PC-9 (cell line): ENCODE results near the gene KASH5. TPM values are rescaled to one million over a fixed set of nuclear protein-coding genes. Genes with fewer than 3 reads are reported as not detected.

ENCODE experiments used
- BruUV-seq: library from RNA; stranded (reverse); fragments of 400-500 nt; replicated peaks from 2 replicates; lab custom pipeline; 2021; lab: Mats Ljungman, UMichigan
- CTCF ChIA-PET: fragments of 300-600 bp; sonication (Branson Sonifier 250); formaldehyde crosslinking; loops from one replicate; lab custom pipeline; 2022; ENCODE audit warnings: antibody characterized with exemption; lab: Charles Lee
- POLR2A ChIA-PET: fragments of 300-600 bp; sonication (Branson Sonifier 250); formaldehyde crosslinking; loops from one replicate; lab custom pipeline; 2022; ENCODE audit warnings: antibody characterized with exemption; ENCODE audit not compliant: unreplicated experiment; lab: Charles Lee
- DNase-seq, 2 experiments: peaks; one replicate each; pipeline versions ENCODE4 v3.0.0 to v3.0.0-alpha.2; 2015 to 2022; ENCODE audit warnings: mixed read lengths in 1 of 2
- H2AFZ ChIP-seq: fragments of 200-600 bp; sonication (generic); 2 replicates; pipeline ENCODE4 v1.8.1; 2017; ENCODE audit warnings: antibody characterized with exemption
- H3F3A ChIP-seq: fragments of 200-600 bp; sonication (generic); 2 replicates; pipeline ENCODE4 v1.8.1; 2017; ENCODE audit warnings: antibody characterized with exemption, mild to moderate bottlenecking, low read depth; ENCODE audit not compliant: insufficient read depth
- H3K27ac ChIP-seq: fragments of 200-600 bp; sonication (generic); 2 replicates; pipeline ENCODE4 v1.6.1; 2016; ENCODE audit warnings: mixed run types
- H3K27me3 ChIP-seq: fragments of 200-600 bp; sonication (generic); 2 replicates; pipeline ENCODE4 v1.6.1; 2016; ENCODE audit warnings: low read depth, mixed run types; ENCODE audit not compliant: insufficient read depth
- H3K36me3 ChIP-seq: fragments of 200-600 bp; sonication (generic); 2 replicates; pipeline ENCODE4 v1.6.1; 2016; ENCODE audit warnings: low read depth, mixed run types
- H3K4me1 ChIP-seq: fragments of 200-600 bp; sonication (generic); replicated peaks from 2 replicates; pipeline ENCODE4 v1.6.1; 2016; ENCODE audit warnings: mixed run types; ENCODE audit not compliant: insufficient read depth
- H3K4me2 ChIP-seq: fragments of 200-600 bp; sonication (generic); 2 replicates; pipeline ENCODE4 v1.6.1; 2017; ENCODE audit warnings: mixed run types
- H3K4me3 ChIP-seq: fragments of 200-600 bp; sonication (generic); 2 replicates; pipeline ENCODE4 v1.6.1; 2016; ENCODE audit warnings: mixed run types
- H3K79me2 ChIP-seq: fragments of 200-600 bp; sonication (generic); 2 replicates; pipeline ENCODE4 v1.6.1; 2017; ENCODE audit warnings: low read depth, mixed run types
- H3K9me2 ChIP-seq: fragments of 200-600 bp; sonication (generic); 2 replicates; pipeline ENCODE4 v1.8.1; 2017; ENCODE audit warnings: mild to moderate bottlenecking; ENCODE audit not compliant: insufficient read depth
- H3K9me3 ChIP-seq: fragments of 200-600 bp; sonication (generic); 2 replicates; pipeline ENCODE4 v1.8.1; 2016; ENCODE audit warnings: low read depth; ENCODE audit not compliant: insufficient read depth
- H4K20me1 ChIP-seq: fragments of 200-600 bp; sonication (generic); 2 replicates; pipeline ENCODE4 v1.8.1; 2017; ENCODE audit not compliant: insufficient read depth
- CTCF ChIP-seq: fragments of 200-600 bp; sonication (generic); conservative IDR thresholded peaks from 2 replicates; pipeline ENCODE4 v1.6.1; 2017; ENCODE audit warnings: mixed run types, antibody characterized with exemption, mild to moderate bottlenecking, moderate library complexity
- EZH2 ChIP-seq: fragments of 200-600 bp; sonication (generic); IDR thresholded peaks from 2 replicates; pipeline ENCODE4 v1.8.0; 2017; ENCODE audit warnings: antibody characterized with exemption, low read depth
- intact Hi-C: fragments of 100-400 bp; cut with micrococcal nuclease; formaldehyde crosslinking; loops from one replicate; pipeline ENCODE4 v1.10.0; 2022; ENCODE audit not compliant: unreplicated experiment
- total RNA-seq: library from RNA; stranded (reverse); gene quantifications from 2 replicates; pipeline ENCODE4 v1.2.3, GENCODE V29; 2021

The KASH5 gene
- total RNA-seq, 1 experiment from 2014 or later: 0.39 TPM

GRCh38 chr19:49463960-49464740, 76.1 kb downstream of the KASH5 start:
- intact Hi-C loops: no loop called here
- TF ChIP-seq CTCF (no peak), EZH2 (no peak)
- BruUV-seq: no TSS peak
- H3K79me2 ChIP-seq: no peaks in the 10 kb centered on the region
- no peak overlapping the region for H3K4me2 ChIP-seq
- no peak for DNase-seq
- no peaks in the 10 kb centered on the region for H3K9me3 ChIP-seq
- no peaks in the 10 kb centered on the region for H3K27me3 ChIP-seq
- ChIA-PET POLR2A (no interaction called here), CTCF (no interaction called here)
- H4K20me1 ChIP-seq: no peaks in the 10 kb centered on the region
- no peaks in the 10 kb centered on the region for H3K9me2 ChIP-seq
- H3K4me3 ChIP-seq: no peak overlapping the region
- no peak overlapping the region for H2AFZ ChIP-seq
- H3K27ac ChIP-seq: no peak overlapping the region
- H3K36me3 ChIP-seq: peaks cover 4% of the 10 kb centered on the region
- peaks cover 14% of the 10 kb centered on the region for H3F3A ChIP-seq
- no peaks in the 10 kb centered on the region for H3K4me1 ChIP-seq

DNA sequence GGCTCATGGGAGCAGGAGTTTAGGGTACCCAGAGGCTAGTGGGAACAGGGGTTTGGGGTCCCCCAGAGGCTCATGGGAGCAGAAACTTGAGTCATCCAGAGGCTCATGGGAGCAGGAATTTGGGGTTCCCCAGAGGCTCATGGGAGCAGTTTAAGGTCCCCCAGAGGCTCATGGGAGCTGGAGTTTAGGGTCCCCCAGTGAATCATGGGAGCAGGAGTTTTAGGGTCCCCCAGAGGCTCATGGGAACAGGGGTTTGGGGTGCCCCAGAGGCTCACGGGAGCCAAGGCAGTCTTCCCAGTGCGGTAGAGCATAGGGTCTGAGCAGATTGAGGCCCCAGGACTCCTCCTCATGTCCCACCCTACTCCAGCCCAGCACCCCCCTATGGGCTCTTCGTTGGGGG, 77.3 kb downstream of the KASH5 start:
- H3K4me2 ChIP-seq: no peak overlapping the region
- no peaks in the 10 kb centered on the region for H3K9me3 ChIP-seq
- no peak for DNase-seq
- H3K79me2 ChIP-seq: no peaks in the 10 kb centered on the region
- TF ChIP-seq CTCF: no peak
- TF ChIP-seq EZH2: no peak
- H3K9me2 ChIP-seq: no peaks in the 10 kb centered on the region
- POLR2A ChIA-PET: no interaction called here
- H3K36me3 ChIP-seq: no peaks in the 10 kb centered on the region; the same call in 1 of the 2 replicates
- H2AFZ ChIP-seq: no peak overlapping the region
- no peaks in the 10 kb centered on the region for H4K20me1 ChIP-seq
- CTCF ChIA-PET: no interaction called here
- no TSS peak for BruUV-seq
- no peak overlapping the region for H3K4me3 ChIP-seq
- no peak overlapping the region for H3K27ac ChIP-seq
- H3K4me1 ChIP-seq: no peaks in the 10 kb centered on the region
- intact Hi-C loops: no loop called here
- no peaks in the 10 kb centered on the region for H3K27me3 ChIP-seq
- peaks cover 13% of the 10 kb centered on the region for H3F3A ChIP-seq

Other genes starting within 250 kb of the KASH5 start
- 0.50 TPM in 1 of 2 replicates, not detected in the other for gene HRC, start 232.9 kb upstream of the KASH5 start, total RNA-seq
- gene TRPM4, start 230.5 kb upstream of the KASH5 start, total RNA-seq: 43.8 and 62.3 TPM in 2 replicates
- gene SLC6A16, start 63.1 kb upstream of the KASH5 start, total RNA-seq: 0.48 and 0.61 TPM in 2 replicates
- gene CD37, start 52.8 kb upstream of the KASH5 start, total RNA-seq: not detected in 2 replicates
- gene TEAD2, start 25.8 kb upstream of the KASH5 start, total RNA-seq: 55.5 and 55.6 TPM in 2 replicates
- gene DKKL1, start 24.4 kb upstream of the KASH5 start, total RNA-seq: 0.85 TPM in 1 of 2 replicates, not detected in the other
- not detected in 2 replicates for gene PTH2, start 35.2 kb downstream of the KASH5 start, total RNA-seq
- gene GFY, start 37.1 kb downstream of the KASH5 start, total RNA-seq: not detected in 2 replicates
- gene SLC17A7, start 53.3 kb downstream of the KASH5 start, total RNA-seq: 0.68 and 0.70 TPM in 2 replicates
- gene PIH1D1, start 63.6 kb downstream of the KASH5 start, total RNA-seq: 156 and 184 TPM in 2 replicates
- gene ALDH16A1, start 65.0 kb downstream of the KASH5 start, total RNA-seq: 40.9 and 66.8 TPM in 2 replicates
- 5.1 and 5.3 TPM in 2 replicates for gene FLT3LG, start 86.0 kb downstream of the KASH5 start, total RNA-seq
- 2,360 and 3,865 TPM in 2 replicates for gene RPL13A, start 99.4 kb downstream of the KASH5 start, total RNA-seq
- gene RPS11, start 108.2 kb downstream of the KASH5 start, total RNA-seq: 1,702 and 2,282 TPM in 2 replicates
- 4.8 and 6.7 TPM in 2 replicates for gene FCGRT, start 124.4 kb downstream of the KASH5 start, total RNA-seq
- gene RCN3, start 139.8 kb downstream of the KASH5 start, total RNA-seq: 0.75 and 0.96 TPM in 2 replicates
- gene NOSIP, start 192.3 kb downstream of the KASH5 start, total RNA-seq: 63.6 and 71.3 TPM in 2 replicates
- 16.2 TPM in 2 replicates for gene PRRG2, start 193.1 kb downstream of the KASH5 start, total RNA-seq
- 40.4 and 41.3 TPM in 2 replicates for gene PRR12, start 202.9 kb downstream of the KASH5 start, total RNA-seq